PC-9 (cell line): ENCODE measurements around the gene MAMDC4.
"Not testable (repeated sequence)": the region's sequence is repeated elsewhere in the genome, so short reads cannot be mapped to it uniquely, and the experiment has no call there.

ENCODE experiments used
- EZH2 ChIP-seq: fragments of 200-600 bp; sonication (generic); IDR thresholded peaks from 2 replicates; pipeline ENCODE4 v1.8.0; 2017; ENCODE audit warnings: antibody characterized with exemption, low read depth
- TF ChIP-seq, protein P1 (sequence below): fragments of 200-600 bp; sonication (generic); conservative IDR thresholded peaks from 2 replicates; pipeline ENCODE4 v1.6.1; 2017; ENCODE audit warnings: mixed run types, antibody characterized with exemption, mild to moderate bottlenecking, moderate library complexity

DNA sequence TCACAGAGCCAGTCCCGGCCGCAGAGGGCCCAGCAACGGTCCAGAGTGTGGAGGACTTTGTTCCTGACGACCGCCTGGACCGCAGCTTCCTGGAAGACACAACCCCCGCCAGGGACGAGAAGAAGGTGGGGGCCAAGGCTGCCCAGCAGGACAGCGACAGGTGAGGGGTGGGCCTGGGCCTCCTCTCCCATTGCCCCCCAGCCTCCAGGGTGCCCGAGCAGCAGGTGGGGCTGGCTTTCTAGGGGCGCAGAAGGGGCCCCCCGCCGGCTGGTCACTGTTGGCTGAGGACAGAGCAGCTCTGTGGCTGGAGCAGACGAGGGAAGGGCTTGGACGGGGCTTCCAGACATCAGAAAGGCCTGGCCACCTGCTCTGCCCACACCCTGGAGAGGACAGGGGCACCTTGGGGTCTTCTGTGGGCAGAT, 14.3 kb upstream of the MAMDC4 start:
- TF ChIP-seq, protein P1, sequence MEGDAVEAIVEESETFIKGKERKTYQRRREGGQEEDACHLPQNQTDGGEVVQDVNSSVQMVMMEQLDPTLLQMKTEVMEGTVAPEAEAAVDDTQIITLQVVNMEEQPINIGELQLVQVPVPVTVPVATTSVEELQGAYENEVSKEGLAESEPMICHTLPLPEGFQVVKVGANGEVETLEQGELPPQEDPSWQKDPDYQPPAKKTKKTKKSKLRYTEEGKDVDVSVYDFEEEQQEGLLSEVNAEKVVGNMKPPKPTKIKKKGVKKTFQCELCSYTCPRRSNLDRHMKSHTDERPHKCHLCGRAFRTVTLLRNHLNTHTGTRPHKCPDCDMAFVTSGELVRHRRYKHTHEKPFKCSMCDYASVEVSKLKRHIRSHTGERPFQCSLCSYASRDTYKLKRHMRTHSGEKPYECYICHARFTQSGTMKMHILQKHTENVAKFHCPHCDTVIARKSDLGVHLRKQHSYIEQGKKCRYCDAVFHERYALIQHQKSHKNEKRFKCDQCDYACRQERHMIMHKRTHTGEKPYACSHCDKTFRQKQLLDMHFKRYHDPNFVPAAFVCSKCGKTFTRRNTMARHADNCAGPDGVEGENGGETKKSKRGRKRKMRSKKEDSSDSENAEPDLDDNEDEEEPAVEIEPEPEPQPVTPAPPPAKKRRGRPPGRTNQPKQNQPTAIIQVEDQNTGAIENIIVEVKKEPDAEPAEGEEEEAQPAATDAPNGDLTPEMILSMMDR = not testable (repeated sequence)
- TF ChIP-seq EZH2 = not testable (repeated sequence)
